SK-N-SH treated with all-trans-retinoic acid at 6 μM for 48 hours (cell line): Measurements from ENCODE around the gene DAGLA.

Experiments used
- RARB ChIP-seq: fragments of 250-450 bp; sonication (Bioruptor Pico); IDR thresholded peaks from 2 replicates; pipeline ENCODE4 v1.8.0; 2021; ENCODE audit warnings: mild to moderate bottlenecking, moderate library complexity
- ZC3H10 ChIP-seq: fragments of 250-450 bp; sonication (Bioruptor Pico); IDR thresholded peaks from 2 replicates; pipeline ENCODE4 v1.5.1; 2021; ENCODE audit warnings: mild to moderate bottlenecking, moderate library complexity

DNA sequence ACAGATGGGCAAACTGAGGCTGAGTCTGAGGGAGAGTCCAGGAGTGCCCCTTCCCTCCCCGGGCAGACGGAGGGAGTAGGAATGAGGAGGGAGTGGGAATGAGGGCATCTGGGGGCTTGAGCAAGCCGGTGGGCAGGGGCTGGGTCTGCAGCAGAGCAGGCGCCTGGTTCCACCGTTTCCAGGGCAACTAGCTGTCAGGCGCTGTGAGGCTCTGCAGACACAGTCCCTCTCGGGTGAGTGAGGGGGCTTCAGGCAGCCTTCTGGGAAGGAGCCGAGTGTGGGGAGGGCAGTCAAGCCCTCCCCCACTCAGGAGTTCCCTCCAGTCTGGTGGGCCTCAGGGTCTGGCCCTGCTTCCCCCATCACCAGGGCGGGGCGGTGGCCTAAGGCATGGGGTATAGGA, 93.2 kb downstream of the DAGLA start:
- TF ChIP-seq RARB (CRISPR knock-in tag) (no peak), ZC3H10 (CRISPR knock-in tag) (no peak)
